Keratinocyte (primary cell): ENCODE data around the gene CGNL1. TPM values are rescaled to one million over a fixed set of nuclear protein-coding genes. Genes with fewer than 3 reads are reported as not detected.

Source experiments
- DNase-seq: peaks from one replicate; pipeline ENCODE4 v3.0.0-alpha.2; 2011; ENCODE audit warnings: low read depth, missing footprints, low spot score
- FAIRE-seq: peaks from 2 replicates; lab custom pipeline; 2011; peaks lifted over from hg19 to GRCh38; lab: Jason Lieb, UNC
- H2AFZ ChIP-seq: 2 replicates; pipeline ENCODE4 v1.6.0; 2012; ENCODE audit warnings: low read length, control low read depth, inconsistent platforms; ENCODE audit not compliant: control insufficient read depth
- H3K27ac ChIP-seq: 2 replicates; pipeline ENCODE4 v1.5.1; 2011; ENCODE audit warnings: low read length; ENCODE audit not compliant: control insufficient read depth, insufficient read depth
- H3K27me3 ChIP-seq: 3 replicates; pipeline ENCODE4 v1.6.0; 2011; ENCODE audit warnings: low read length; ENCODE audit not compliant: control insufficient read depth, insufficient read depth; ENCODE audit errors: extremely low read depth
- H3K36me3 ChIP-seq, 2 experiments: 2 replicates in 1 of 2; 3 replicates in 1 of 2; pipeline ENCODE4 v1.5.1; 2011; ENCODE audit warnings: low read length in 2 of 2, mild to moderate bottlenecking in 1 of 2; ENCODE audit not compliant: control insufficient read depth in 2 of 2, insufficient read depth in 2 of 2; ENCODE audit errors: extremely low read depth in 1 of 2
- H3K4me1 ChIP-seq: 3 replicates; pipeline ENCODE4 v1.5.1; 2011; ENCODE audit warnings: low read length; ENCODE audit not compliant: control insufficient read depth, insufficient read depth; ENCODE audit errors: extremely low read depth
- H3K4me2 ChIP-seq: 3 replicates; pipeline ENCODE4 v1.6.0; 2011; ENCODE audit warnings: low read depth, low read length; ENCODE audit not compliant: control insufficient read depth, insufficient read depth; ENCODE audit errors: extremely low read depth
- H3K4me3 ChIP-seq, 3 experiments: fragments of 200-600 bp in 1 of 3; sonication (generic) in 1 of 3; 2 replicates in 2 of 3; 3 replicates in 1 of 3; pipeline ENCODE4 v1.5.1; 2011 to 2016; ENCODE audit warnings: low read length in 3 of 3, mild to moderate bottlenecking in 3 of 3, control low read depth in 2 of 3, inconsistent platforms in 1 of 3, low read depth in 1 of 3, mixed read lengths in 1 of 3, mixed run types in 1 of 3, moderate library complexity in 1 of 3; ENCODE audit not compliant: control insufficient read depth in 2 of 3, insufficient read depth in 2 of 3; ENCODE audit errors: extremely low read depth in 1 of 3
- H3K79me2 ChIP-seq: 2 replicates; pipeline ENCODE4 v1.6.0; 2012; ENCODE audit warnings: low read length; ENCODE audit not compliant: control insufficient read depth, insufficient read depth
- H3K9ac ChIP-seq: 3 replicates; pipeline ENCODE4 v1.6.0; 2011; ENCODE audit warnings: low read length; ENCODE audit not compliant: control insufficient read depth, insufficient read depth; ENCODE audit errors: extremely low read depth
- H3K9me1 ChIP-seq: 3 replicates; pipeline ENCODE4 v1.6.0; 2011; ENCODE audit warnings: low read length; ENCODE audit not compliant: control insufficient read depth, insufficient read depth; ENCODE audit errors: extremely low read depth
- H3K9me3 ChIP-seq: 2 replicates; pipeline ENCODE4 v1.5.1; 2012; ENCODE audit warnings: low read depth, low read length; ENCODE audit not compliant: control insufficient read depth
- H4K20me1 ChIP-seq: 3 replicates; pipeline ENCODE4 v1.6.0; 2011; ENCODE audit warnings: low read length; ENCODE audit not compliant: control insufficient read depth, insufficient read depth; ENCODE audit errors: extremely low read depth
- CTCF ChIP-seq, 3 experiments: IDR thresholded peaks in 1 of 3; conservative IDR thresholded peaks in 1 of 3; optimal IDR thresholded peaks in 1 of 3; 2 replicates in 2 of 3; 3 replicates in 1 of 3; pipeline versions ENCODE3 to v1.5.1; 2011; ENCODE audit warnings: low read length in 3 of 3, mild to moderate bottlenecking in 3 of 3, moderate library complexity in 2 of 3, control low read depth in 1 of 3, inconsistent platforms in 1 of 3; ENCODE audit not compliant: insufficient read depth in 2 of 3; ENCODE audit errors: extremely low read depth in 1 of 3
- EZH2 ChIP-seq: IDR thresholded peaks from one replicate; pipeline ENCODE4 v1.6.1; 2012; ENCODE audit warnings: inconsistent platforms, mild to moderate bottlenecking, low read length, moderate library complexity
- dilution Hi-C: fragments of 300-500 bp; cut with MboI; formaldehyde crosslinking; loops from one replicate; pipeline ENCODE4 v1.7.0; 2020; ENCODE audit warnings: low sequenced_read_pairs; ENCODE audit not compliant: extremely low pct_ligation_motif_present
- polyA plus RNA-seq, 5 experiments: library from polyadenylated mRNA; depleted of rRNA in 3 of 5; stranded (reverse) in 3 of 5; stranded (forward) in 1 of 5; unstranded in 1 of 5; fragments of >200 nt; gene quantifications; 1 replicate in 1 of 5; 2 replicates in 3 of 5; 3 replicates in 1 of 5; pipeline versions ENCODE4 v1.2.1 to v1.2.3, GENCODE V29; 2011 to 2012; ENCODE audit warnings: missing spikeins in 2 of 5, low read depth in 1 of 5, low replicate concordance in 1 of 5

CGNL1 gene
- polyA plus RNA-seq, 1 donor (not counting 4 experiments of a cell fraction or from before 2014, with no cell fraction given): 0.05 TPM

DNA sequence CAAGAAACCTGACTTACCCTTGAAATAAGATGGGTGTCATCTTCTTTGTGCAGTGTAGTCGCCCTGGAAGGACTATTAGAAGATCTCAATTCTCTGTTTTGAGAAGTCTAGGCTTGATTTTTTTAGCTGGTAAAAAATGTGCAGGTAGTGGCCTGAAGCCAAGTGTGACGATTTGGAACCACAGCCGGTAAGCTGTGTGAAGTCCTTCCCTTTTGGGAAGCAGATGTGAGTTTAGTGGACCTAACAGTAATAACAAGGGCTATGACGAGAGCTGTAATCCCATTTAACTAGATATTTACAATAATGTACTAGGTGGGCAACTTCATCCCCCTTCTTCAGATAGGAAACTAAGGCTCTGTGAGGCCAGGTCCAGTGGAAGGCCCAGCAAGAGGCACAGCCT lies 133.7 kb downstream of the CGNL1 start:
- H3K4me2 ChIP-seq: peak overlapping the region; percentile 52
- H3K9me1 ChIP-seq: no peaks in the 10 kb centered on the region
- peak overlapping the region; percentile 35 for H2AFZ ChIP-seq
- FAIRE-seq (peak; percentile 39), DNase-seq (no peak)
- H3K27me3 ChIP-seq: no peaks in the 10 kb centered on the region
- H4K20me1 ChIP-seq: no peaks in the 10 kb centered on the region
- peaks cover 37% of the 10 kb centered on the region for H3K4me1 ChIP-seq
- no peak overlapping the region for H3K9ac ChIP-seq
- no peak overlapping the region for H3K4me3 ChIP-seq
- no peak overlapping the region for H3K27ac ChIP-seq
- H3K36me3 ChIP-seq: no peaks in the 10 kb centered on the region
- no peaks in the 10 kb centered on the region for H3K9me3 ChIP-seq
- no peak for TF ChIP-seq CTCF (optimal IDR thresholded peaks at IDR 0.05 in 1 of 3, IDR thresholded peaks at IDR 0.05 in 1 of 3, conservative IDR thresholded peaks at IDR 0.05 in 1 of 3; ENCODE audit: extremely low read depth in 1 of 3, insufficient read depth in 2 of 3, low read length in 3 of 3)
- TF ChIP-seq EZH2: no peak
- no peaks in the 10 kb centered on the region for H3K79me2 ChIP-seq
- dilution Hi-C loops: no loop called here

GRCh38 chr15:57510647-57511046 lies 134.3 kb downstream of the CGNL1 start:
- no peaks in the 10 kb centered on the region for H3K79me2 ChIP-seq
- H3K36me3 ChIP-seq: no peaks in the 10 kb centered on the region
- FAIRE-seq (no peak), DNase-seq (no peak)
- peaks cover 30% of the 10 kb centered on the region for H3K4me1 ChIP-seq
- H2AFZ ChIP-seq: no peak overlapping the region
- H3K27me3 ChIP-seq: no peaks in the 10 kb centered on the region
- no peak overlapping the region for H3K9ac ChIP-seq
- no peaks in the 10 kb centered on the region for H3K9me1 ChIP-seq
- dilution Hi-C loops: no loop called here
- H3K9me3 ChIP-seq: no peaks in the 10 kb centered on the region
- H3K4me2 ChIP-seq: no peak overlapping the region
- TF ChIP-seq EZH2: no peak
- TF ChIP-seq CTCF (optimal IDR thresholded peaks at IDR 0.05 in 1 of 3, IDR thresholded peaks at IDR 0.05 in 1 of 3, conservative IDR thresholded peaks at IDR 0.05 in 1 of 3; ENCODE audit: extremely low read depth in 1 of 3, insufficient read depth in 2 of 3, low read length in 3 of 3): no peak
- no peaks in the 10 kb centered on the region for H4K20me1 ChIP-seq
- H3K4me3 ChIP-seq: no peak overlapping the region
- no peak overlapping the region for H3K27ac ChIP-seq
